DMS153 treated with DMSO at 0.1 percent for 48 hours (cell line): ENCODE data around the gene SEMA6D.

Experiments used
- DNase-seq: peaks from one replicate; lab custom pipeline; 2025; ENCODE audit not compliant: unreplicated experiment; lab: John Stamatoyannopoulos, UW

SEMA6D gene

DNA sequence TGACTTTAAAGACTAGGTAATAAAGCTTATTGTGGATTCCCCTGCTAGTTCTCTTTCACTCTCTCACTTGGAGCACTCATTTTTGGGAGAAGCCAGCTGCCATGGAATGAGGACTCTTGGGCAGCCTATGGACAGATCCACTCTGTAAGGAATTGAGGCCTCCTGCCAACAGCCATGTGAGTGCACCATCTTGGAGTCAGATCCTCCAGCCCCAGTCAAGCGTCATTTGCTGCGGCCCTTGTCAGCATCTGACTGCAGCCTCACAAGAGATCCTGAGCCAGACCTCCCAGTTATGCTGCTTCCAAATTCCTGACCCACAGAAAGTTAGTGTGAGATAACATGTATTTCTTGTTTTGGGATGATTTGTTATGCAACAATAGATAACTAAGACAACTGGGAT, 101.9 kb downstream of the SEMA6D start:
- DNase-seq: no peak

DNA sequence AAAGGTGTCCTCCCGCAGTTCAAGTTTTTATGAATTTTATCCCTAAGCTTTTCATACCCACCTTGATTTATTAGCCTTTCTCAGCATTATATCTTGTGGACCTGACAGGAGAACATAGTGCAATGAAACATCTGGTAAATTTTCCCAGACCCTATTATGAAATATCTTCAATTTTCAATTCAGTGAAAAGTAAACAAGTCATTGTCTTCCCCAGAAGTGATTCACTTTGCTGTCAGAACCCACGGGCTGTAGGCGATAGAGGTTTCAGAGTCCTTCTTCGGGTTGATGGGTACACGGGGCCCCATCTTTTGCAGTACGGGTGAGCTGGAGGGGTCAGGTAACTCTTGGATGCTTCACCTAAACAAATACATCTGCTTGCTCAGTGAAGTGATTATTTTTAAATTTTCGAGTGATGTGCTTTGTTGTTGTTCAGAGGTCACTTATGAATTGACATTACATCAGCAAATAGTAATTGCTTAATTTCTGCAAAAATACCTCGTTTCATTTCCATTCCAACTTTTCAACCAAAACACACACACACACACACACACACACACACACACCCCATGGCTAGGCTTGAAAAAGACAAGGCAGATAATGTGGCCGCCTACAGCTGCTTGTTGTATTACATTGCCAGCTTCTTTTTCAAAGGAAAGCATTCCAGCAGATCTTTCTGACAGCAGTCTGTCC, 102.9 kb downstream of the SEMA6D start:
- DNase-seq: no peak

- DNase-seq: no peak
These were observed 103.5 kb downstream of the SEMA6D start for GRCh38 chr15:47820747-47821319.

DNA sequence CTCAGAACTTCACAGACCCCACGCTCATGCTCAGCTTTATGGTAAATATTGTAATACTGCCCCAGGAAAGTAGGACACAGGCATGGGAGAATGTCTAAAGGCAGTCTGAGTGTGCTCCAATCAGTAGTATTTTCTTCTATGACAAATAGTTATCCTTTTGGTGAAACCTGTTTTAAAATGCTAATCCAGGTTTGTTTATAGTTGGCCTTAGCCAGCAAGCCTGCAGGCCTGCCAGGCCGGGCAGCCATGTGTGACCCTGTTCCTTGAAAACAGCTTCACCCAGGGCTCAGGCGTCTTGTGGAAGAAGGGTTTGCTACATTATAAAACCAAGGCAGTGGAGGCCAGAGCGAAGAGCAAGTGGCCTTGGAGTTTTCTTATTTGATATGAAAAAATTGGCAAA, 104.7 kb downstream of the SEMA6D start:
- DNase-seq: no peak
